SH-SY5Y (cell line): ENCODE results near the gene MPC1.

Source experiments
- GATA2 ChIP-seq: IDR thresholded peaks from 2 replicates; pipeline ENCODE4 v1.6.1; 2011; ENCODE audit warnings: mild to moderate bottlenecking, low read depth, low read length
- GATA3 ChIP-seq: IDR thresholded peaks from 2 replicates; pipeline ENCODE4 v1.6.1; 2011; ENCODE audit warnings: low read depth, mild to moderate bottlenecking, low read length, moderate library complexity

DNA sequence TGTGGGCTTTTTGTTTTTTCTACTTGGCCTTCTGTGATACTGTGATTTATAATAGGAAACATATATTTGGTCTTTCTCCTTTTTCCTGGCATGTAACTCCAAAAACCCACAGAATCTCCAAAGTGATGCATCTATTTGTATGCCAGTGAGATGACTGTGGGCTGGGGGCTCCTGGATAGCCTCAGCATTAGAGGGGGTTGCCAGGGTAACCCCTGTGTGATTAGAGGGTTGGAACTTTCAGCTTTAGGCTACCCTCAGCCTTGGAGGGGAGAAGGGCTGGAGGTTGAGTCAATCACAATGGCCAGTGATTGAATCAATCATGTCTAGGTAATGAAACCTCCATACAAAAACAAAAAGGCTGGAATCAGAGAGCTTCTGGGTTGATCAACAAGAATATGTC, 29.8 kb downstream of the MPC1 start:
- TF ChIP-seq GATA2 (no peak), GATA3 (no peak)
